ENCODE data around the gene OR4C11.

DNA sequence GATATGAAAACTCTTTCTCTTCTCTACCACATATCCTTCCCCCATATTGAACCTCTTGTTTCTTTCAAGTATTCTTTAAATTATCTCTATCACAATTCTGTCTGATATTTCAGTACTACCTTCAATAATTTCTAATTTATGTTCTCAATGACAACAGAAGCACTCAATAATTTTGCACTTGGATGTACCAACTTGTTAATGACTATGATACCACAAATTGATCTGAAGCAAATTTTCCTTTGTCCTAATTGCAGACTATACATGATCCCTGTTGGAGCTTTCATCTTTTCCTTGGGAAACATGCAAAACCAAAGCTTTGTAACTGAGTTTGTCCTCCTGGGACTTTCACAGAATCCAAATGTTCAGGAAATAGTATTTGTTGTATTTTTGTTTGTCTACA is 53.3 kb downstream of the OR4C11 start, which contains the start of gene OR4C15:
- TF ChIP-seq, protein P1, sequence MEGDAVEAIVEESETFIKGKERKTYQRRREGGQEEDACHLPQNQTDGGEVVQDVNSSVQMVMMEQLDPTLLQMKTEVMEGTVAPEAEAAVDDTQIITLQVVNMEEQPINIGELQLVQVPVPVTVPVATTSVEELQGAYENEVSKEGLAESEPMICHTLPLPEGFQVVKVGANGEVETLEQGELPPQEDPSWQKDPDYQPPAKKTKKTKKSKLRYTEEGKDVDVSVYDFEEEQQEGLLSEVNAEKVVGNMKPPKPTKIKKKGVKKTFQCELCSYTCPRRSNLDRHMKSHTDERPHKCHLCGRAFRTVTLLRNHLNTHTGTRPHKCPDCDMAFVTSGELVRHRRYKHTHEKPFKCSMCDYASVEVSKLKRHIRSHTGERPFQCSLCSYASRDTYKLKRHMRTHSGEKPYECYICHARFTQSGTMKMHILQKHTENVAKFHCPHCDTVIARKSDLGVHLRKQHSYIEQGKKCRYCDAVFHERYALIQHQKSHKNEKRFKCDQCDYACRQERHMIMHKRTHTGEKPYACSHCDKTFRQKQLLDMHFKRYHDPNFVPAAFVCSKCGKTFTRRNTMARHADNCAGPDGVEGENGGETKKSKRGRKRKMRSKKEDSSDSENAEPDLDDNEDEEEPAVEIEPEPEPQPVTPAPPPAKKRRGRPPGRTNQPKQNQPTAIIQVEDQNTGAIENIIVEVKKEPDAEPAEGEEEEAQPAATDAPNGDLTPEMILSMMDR (IDR thresholded peaks at IDR 0.05): no peak
- no peak for TF ChIP-seq POLR2A (IDR thresholded peaks at IDR 0.05)
- no peak for TF ChIP-seq EP300 (IDR thresholded peaks at IDR 0.05)

Data from ovary (tissue), 3 donors.